Measurements from ENCODE around the gene SMAD3.
"Not testable (repeated sequence)": the region's sequence is repeated elsewhere in the genome, so short reads cannot be mapped to it uniquely, and the experiment has no call there.

SMAD3 gene

GRCh38 chr15:67074886-67075229, 9.5 kb downstream of the SMAD3 start:
- in situ Hi-C loops (cut with HindIII; ENCODE audit: low sequenced_read_pairs): loop anchor here (5.0 kb wide), 1 partner anchor 182 kb away; no protein-coding TSS in a partner anchor
- no peak for DNase-seq (ENCODE audit: low read depth)
- no peak for TF ChIP-seq CTCF (IDR thresholded peaks at IDR 0.05; ENCODE audit: low read depth, low read length, missing control alignments)
- H3K4me3 ChIP-seq (ENCODE audit: low read depth, low read length): no peak overlapping the region

- H3K4me3 ChIP-seq (ENCODE audit: low read depth, low read length); DNase-seq (ENCODE audit: low read depth); in situ Hi-C loops (cut with HindIII; ENCODE audit: low sequenced_read_pairs): not testable (repeated sequence)
Measured at GRCh38 chr15:67075555-67076135, 10.2 kb downstream of the SMAD3 start.

GRCh38 chr15:67076147-67076843, 10.9 kb downstream of the SMAD3 start:
- TF ChIP-seq CTCF (IDR thresholded peaks at IDR 0.05; ENCODE audit: low read depth, low read length, missing control alignments): no peak
- no peak overlapping the region for H3K4me3 ChIP-seq (ENCODE audit: low read depth, low read length)
- no peak for DNase-seq (ENCODE audit: low read depth)
- in situ Hi-C loops (cut with HindIII; ENCODE audit: low sequenced_read_pairs): no loop called here

GRCh38 chr15:67077641-67078215, 12.3 kb downstream of the SMAD3 start:
- H3K4me3 ChIP-seq (ENCODE audit: low read depth, low read length): no peak overlapping the region
- no peak for TF ChIP-seq CTCF (IDR thresholded peaks at IDR 0.05; ENCODE audit: low read depth, low read length, missing control alignments)
- in situ Hi-C loops (cut with HindIII; ENCODE audit: low sequenced_read_pairs): no loop called here
- DNase-seq (ENCODE audit: low read depth): no peak

GRCh38 chr15:67079361-67079760, 14.0 kb downstream of the SMAD3 start:
- in situ Hi-C loops (cut with HindIII; ENCODE audit: low sequenced_read_pairs): no loop called here
- TF ChIP-seq CTCF (IDR thresholded peaks at IDR 0.05; ENCODE audit: low read depth, low read length, missing control alignments): no peak
- DNase-seq (ENCODE audit: low read depth): no peak
- no peak overlapping the region for H3K4me3 ChIP-seq (ENCODE audit: low read depth, low read length)

- peak; percentile 21 for TF ChIP-seq CTCF (IDR thresholded peaks at IDR 0.05; ENCODE audit: low read depth, low read length, missing control alignments)
- peak overlapping the region; percentile 4 for H3K4me3 ChIP-seq (ENCODE audit: low read depth, low read length)
- DNase-seq (ENCODE audit: low read depth): peak; percentile 89
- in situ Hi-C loops (cut with HindIII; ENCODE audit: low sequenced_read_pairs): no loop called here
Measured at GRCh38 chr15:67080118-67080899, 14.9 kb downstream of the SMAD3 start.
